HG02763 (cell line): Measurements from ENCODE around the gene DCXR.
A peak's percentile ranks its signal among the peaks of the same experiment; 100 is the strongest.

ENCODE experiments used
- ATAC-seq: cut with Tn5 transposase; IDR thresholded peaks from one replicate; pipeline ENCODE4 v1.9.1; 2021; ENCODE audit warnings: mild to moderate bottlenecking, moderate library complexity; ENCODE audit not compliant: unreplicated experiment

The DCXR gene

GRCh38 chr17:82073446-82073845 is 35.9 kb upstream of the DCXR start:
- no peak for ATAC-seq

GRCh38 chr17:82072827-82073226 is 35.3 kb upstream of the DCXR start:
- no peak for ATAC-seq

GRCh38 chr17:82070611-82071010 is 33.1 kb upstream of the DCXR start:
- ATAC-seq: no peak

- peak; percentile 65 for ATAC-seq
These were observed 28.3 kb upstream of the DCXR start, which contains the start of gene DUS1L for GRCh38 chr17:82065638-82066303. TSS of gene DUS1L (minus strand) at chr17:82065804. CDS start at chr17:82065059, 745 bp downstream.

GRCh38 chr17:82065193-82065637 is 27.7 kb upstream of the DCXR start:
- ATAC-seq: peak; percentile 34

GRCh38 chr17:82064433-82065192 is 27.1 kb upstream of the DCXR start:
- no peak for ATAC-seq

GRCh38 chr17:82063424-82064415 is 26.2 kb upstream of the DCXR start:
- no peak for ATAC-seq

- ATAC-seq: no peak
These were observed 25.5 kb upstream of the DCXR start for GRCh38 chr17:82062984-82063368.

- ATAC-seq: no peak
These were observed 24.8 kb upstream of the DCXR start for GRCh38 chr17:82062076-82062983.

GRCh38 chr17:82061047-82061925 is 23.8 kb upstream of the DCXR start:
- ATAC-seq: no peak

- ATAC-seq: no peak
These were observed 23.1 kb upstream of the DCXR start for GRCh38 chr17:82060614-82061013.

- no peak for ATAC-seq
These were observed 22.5 kb upstream of the DCXR start for GRCh38 chr17:82060001-82060380.

- ATAC-seq: no peak
These were observed 21.9 kb upstream of the DCXR start for GRCh38 chr17:82059272-82060000.

- ATAC-seq: no peak
These were observed 21.4 kb upstream of the DCXR start for GRCh38 chr17:82058855-82059249.

- no peak for ATAC-seq
These were observed 20.8 kb upstream of the DCXR start for GRCh38 chr17:82058230-82058854.

- ATAC-seq: no peak
These were observed 19.5 kb upstream of the DCXR start for GRCh38 chr17:82056729-82057621.
